Measurements from ENCODE around the gene C16orf92.
A peak's percentile ranks its signal among the peaks of the same experiment; 100 is the strongest.

Gene C16orf92

GRCh38 chr16:29994600-29995323 is 28.2 kb upstream of the C16orf92 start:
- DNase-seq (ENCODE audit: extremely low read depth, low read depth) = no peak
- TF ChIP-seq CTCF (IDR thresholded peaks at IDR 0.05; ENCODE audit: low read depth, low read length) = no peak

- DNase-seq (ENCODE audit: extremely low read depth, low read depth) = peak; percentile 38
- TF ChIP-seq CTCF (IDR thresholded peaks at IDR 0.05; ENCODE audit: low read depth, low read length) = no peak
These were observed 27.6 kb upstream of the C16orf92 start, which contains the start of gene HIRIP3 for GRCh38 chr16:29995324-29995910. Gene HIRIP3 (minus strand): TSS chr16:29995617. CDS start chr16:29995605, 12 bp downstream.

GRCh38 chr16:29995911-29996765 is 26.9 kb upstream of the C16orf92 start, which contains the start of gene INO80E:
Gene INO80E (plus strand): TSS chr16:29996241. CDS start chr16:29996311, 70 bp downstream.
- no peak for TF ChIP-seq CTCF (IDR thresholded peaks at IDR 0.05; ENCODE audit: low read depth, low read length)
- peak; percentile 80 for DNase-seq (ENCODE audit: extremely low read depth, low read depth)

- DNase-seq (ENCODE audit: extremely low read depth, low read depth) = no peak
- TF ChIP-seq CTCF (IDR thresholded peaks at IDR 0.05; ENCODE audit: low read depth, low read length) = no peak
These were observed 26.2 kb upstream of the C16orf92 start for GRCh38 chr16:29996766-29997250.

- no peak for TF ChIP-seq CTCF (IDR thresholded peaks at IDR 0.05; ENCODE audit: low read depth, low read length)
- DNase-seq (ENCODE audit: extremely low read depth, low read depth) = no peak
These were observed 23.4 kb upstream of the C16orf92 start for GRCh38 chr16:29999605-30000004.

- DNase-seq (ENCODE audit: extremely low read depth, low read depth) = no peak
- TF ChIP-seq CTCF (IDR thresholded peaks at IDR 0.05; ENCODE audit: low read depth, low read length) = no peak
These were observed 22.0 kb upstream of the C16orf92 start for GRCh38 chr16:30000735-30001631.
